ENCODE data around the gene ARHGEF28.

DNA sequence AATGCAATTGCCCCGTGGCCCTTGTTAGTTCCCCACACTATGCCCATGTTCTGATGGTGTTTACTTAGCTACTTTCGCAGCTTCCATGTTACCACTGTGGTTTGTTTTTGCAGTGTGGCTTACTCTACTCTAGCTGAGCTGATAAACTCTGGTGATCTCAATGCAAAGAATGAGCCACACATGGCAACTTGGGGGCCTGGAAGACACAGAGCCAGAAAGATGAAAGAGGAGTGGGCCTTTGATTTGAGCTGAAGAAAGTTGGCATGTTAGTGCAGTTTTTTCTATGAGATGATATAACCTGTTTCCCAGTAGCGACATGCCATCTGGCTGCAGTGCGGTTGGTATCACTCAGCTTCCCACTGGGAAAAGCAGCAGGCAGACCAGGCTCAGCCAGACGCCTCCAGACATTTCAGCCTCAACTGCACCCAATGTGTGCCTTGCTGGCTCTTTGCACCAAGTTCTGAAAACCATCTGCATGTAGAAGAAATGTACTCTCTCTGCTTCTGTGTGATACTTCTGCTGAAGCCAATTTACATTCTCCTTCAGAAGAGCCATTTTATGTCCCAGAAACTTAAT lies 329.4 kb downstream of the ARHGEF28 start:
- TF ChIP-seq EZH2 (IDR thresholded peaks at IDR 0.05; ENCODE audit: borderline replicate concordance) = no peak
- TF ChIP-seq, protein P1, sequence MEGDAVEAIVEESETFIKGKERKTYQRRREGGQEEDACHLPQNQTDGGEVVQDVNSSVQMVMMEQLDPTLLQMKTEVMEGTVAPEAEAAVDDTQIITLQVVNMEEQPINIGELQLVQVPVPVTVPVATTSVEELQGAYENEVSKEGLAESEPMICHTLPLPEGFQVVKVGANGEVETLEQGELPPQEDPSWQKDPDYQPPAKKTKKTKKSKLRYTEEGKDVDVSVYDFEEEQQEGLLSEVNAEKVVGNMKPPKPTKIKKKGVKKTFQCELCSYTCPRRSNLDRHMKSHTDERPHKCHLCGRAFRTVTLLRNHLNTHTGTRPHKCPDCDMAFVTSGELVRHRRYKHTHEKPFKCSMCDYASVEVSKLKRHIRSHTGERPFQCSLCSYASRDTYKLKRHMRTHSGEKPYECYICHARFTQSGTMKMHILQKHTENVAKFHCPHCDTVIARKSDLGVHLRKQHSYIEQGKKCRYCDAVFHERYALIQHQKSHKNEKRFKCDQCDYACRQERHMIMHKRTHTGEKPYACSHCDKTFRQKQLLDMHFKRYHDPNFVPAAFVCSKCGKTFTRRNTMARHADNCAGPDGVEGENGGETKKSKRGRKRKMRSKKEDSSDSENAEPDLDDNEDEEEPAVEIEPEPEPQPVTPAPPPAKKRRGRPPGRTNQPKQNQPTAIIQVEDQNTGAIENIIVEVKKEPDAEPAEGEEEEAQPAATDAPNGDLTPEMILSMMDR (IDR thresholded peaks at IDR 0.05; ENCODE audit: poor library complexity) = no peak
- TF ChIP-seq EZH2phosphoT487 (IDR thresholded peaks at IDR 0.05; ENCODE audit: low read depth, severe bottlenecking, unreplicated experiment) = no peak
